Nephron (organoid): ENCODE results near the gene TOP3B.

Experiments
- H3K27ac Mint-ChIP-seq, 3 experiments: 2 replicates each; pipeline ENCODE4 v1.8.0; 2020; ENCODE audit warnings: mixed read lengths in 3 of 3, mild to moderate bottlenecking in 2 of 3, moderate library complexity in 1 of 3
- H3K27me3 Mint-ChIP-seq: 2 replicates; pipeline ENCODE4 v1.8.0; 2021; ENCODE audit warnings: low read depth, mild to moderate bottlenecking, moderate library complexity, mixed read lengths
- H3K36me3 Mint-ChIP-seq: 2 replicates; pipeline ENCODE4 v1.8.0; 2020; ENCODE audit warnings: low read depth, mixed read lengths
- H3K4me1 Mint-ChIP-seq: 2 replicates; pipeline ENCODE4 v1.8.0; 2020; ENCODE audit warnings: mixed read lengths
- H3K4me3 Mint-ChIP-seq, 3 experiments: 2 replicates each; pipeline ENCODE4 v1.8.0; 2020; ENCODE audit warnings: mild to moderate bottlenecking in 3 of 3, mixed read lengths in 3 of 3, moderate library complexity in 2 of 3
- H3K9me3 Mint-ChIP-seq: 2 replicates; pipeline ENCODE4 v1.8.0; 2020; ENCODE audit warnings: mixed read lengths
- CTCF ChIP-seq, 3 experiments: fragments of 200-600 bp; sonication (generic); IDR thresholded peaks; one replicate each; pipeline ENCODE4 v1.5.0; 2021; ENCODE audit warnings: antibody characterized with exemption in 3 of 3; ENCODE audit not compliant: unreplicated experiment in 3 of 3

TOP3B gene

GRCh38 chr22:21952586-21953571, 29.7 kb downstream of the TOP3B start, which contains the start of gene PPM1F:
Gene PPM1F, minus strand, starts transcription at chr22:21952848. Its CDS starts 6,800 bp downstream, at chr22:21946048.
- Mint-ChIP-seq H3K9me3 (no peaks in the 10 kb centered on the region), H3K4me1 (peaks cover 31% of the 10 kb centered on the region), H3K27me3 (no peaks in the 10 kb centered on the region), H3K4me3 (peak within 1 kb of the TSS; percentile 88 to 92 (median 89)), H3K36me3 (no peaks in the 10 kb centered on the region), H3K27ac (peak within 1 kb of the TSS; percentile 39 to 74 (median 62))
- peak; percentile 74 to 90 (median 88) for TF ChIP-seq CTCF (IDR thresholded peaks at IDR 0.05; ENCODE audit: unreplicated experiment in 3 of 3)

DNA sequence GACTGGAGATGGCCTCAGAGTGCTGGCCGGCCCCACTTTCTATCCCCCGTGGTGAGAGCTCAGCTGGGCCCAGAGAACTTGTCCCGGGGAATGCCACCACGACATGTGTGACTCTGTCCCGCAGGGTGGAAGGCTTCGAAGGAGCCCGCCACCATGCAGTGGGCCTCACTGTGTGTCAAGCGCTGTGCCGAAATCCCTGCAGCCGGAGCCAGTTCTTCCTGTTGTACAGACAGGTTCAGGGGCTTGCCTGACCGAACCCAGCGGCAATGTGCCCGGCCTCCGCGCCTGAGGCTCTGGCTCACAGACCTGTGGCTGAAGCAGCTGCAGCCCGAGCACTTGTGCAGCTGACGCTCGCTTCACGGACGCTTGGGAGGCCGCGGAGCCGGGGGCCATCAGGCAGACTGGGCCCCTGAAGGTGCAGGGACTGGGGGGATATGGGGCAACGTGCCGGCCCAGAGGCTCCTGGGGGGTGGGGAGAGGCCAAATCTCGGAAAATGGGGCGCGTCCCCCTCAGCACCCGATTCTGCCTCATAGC, 30.6 kb downstream of the TOP3B start:
- Mint-ChIP-seq H3K9me3 (no peaks in the 10 kb centered on the region), H3K4me1 (peaks cover 39% of the 10 kb centered on the region), H3K27me3 (no peaks in the 10 kb centered on the region), H3K36me3 (no peaks in the 10 kb centered on the region), H3K4me3 (peak overlapping the region; percentile 88 to 92 (median 89)), H3K27ac (peak overlapping the region; percentile 39 to 74 (median 62))
- no peak for TF ChIP-seq CTCF (IDR thresholded peaks at IDR 0.05; ENCODE audit: unreplicated experiment in 3 of 3)

- Mint-ChIP-seq H3K9me3 (no peaks in the 10 kb centered on the region), H3K4me3 (peak overlapping the region; percentile 88 to 91 (median 89)), H3K4me1 (peaks cover 40% of the 10 kb centered on the region), H3K27me3 (no peaks in the 10 kb centered on the region), H3K27ac (peak overlapping the region in 1 of 3 experiments; percentile 39), H3K36me3 (no peaks in the 10 kb centered on the region)
- no peak for TF ChIP-seq CTCF (IDR thresholded peaks at IDR 0.05; ENCODE audit: unreplicated experiment in 3 of 3)
Observed at GRCh38 chr22:21951062-21951461, 31.5 kb downstream of the TOP3B start.

- Mint-ChIP-seq H3K9me3 (no peaks in the 10 kb centered on the region), H3K4me3 (no peak overlapping the region), H3K4me1 (peaks cover 44% of the 10 kb centered on the region), H3K36me3 (peaks cover 4% of the 10 kb centered on the region), H3K27ac (no peak overlapping the region), H3K27me3 (no peaks in the 10 kb centered on the region)
- TF ChIP-seq CTCF (IDR thresholded peaks at IDR 0.05; ENCODE audit: unreplicated experiment in 3 of 3), result no peak
Observed at GRCh38 chr22:21949948-21950347, 32.6 kb downstream of the TOP3B start.

- H3K36me3 Mint-ChIP-seq, result peaks cover 8% of the 10 kb centered on the region
- no peak for TF ChIP-seq CTCF (IDR thresholded peaks at IDR 0.05; ENCODE audit: unreplicated experiment in 3 of 3)
- H3K4me3 Mint-ChIP-seq, result peak overlapping the region in 2 of 3 experiments; percentile 36 to 63
- H3K4me1 Mint-ChIP-seq, result peaks cover 47% of the 10 kb centered on the region
- H3K27ac Mint-ChIP-seq, result no peak overlapping the region
- H3K27me3 Mint-ChIP-seq, result no peaks in the 10 kb centered on the region
- H3K9me3 Mint-ChIP-seq, result no peaks in the 10 kb centered on the region
Observed at GRCh38 chr22:21949569-21949918, 33.0 kb downstream of the TOP3B start.
